Liver (tissue), 9 donors: ENCODE data around the gene PLCB4. TPM values are rescaled to one million over a fixed set of nuclear protein-coding genes. Genes with fewer than 3 reads are reported as not detected.
"Not testable (repeated sequence)": the region's sequence is repeated elsewhere in the genome, so short reads cannot be mapped to it uniquely, and the experiment has no call there.

ENCODE experiments used
- DNase-seq: peaks from one replicate; pipeline ENCODE4 v3.0.0-alpha.2; 2017; ENCODE audit warnings: low spot score
- H3K27ac ChIP-seq, 2 donors: one replicate each; pipeline ENCODE4 v1.7.0; 2013; ENCODE audit warnings: inconsistent platforms in 2 of 2, low read length in 2 of 2, control low read depth in 1 of 2, low read depth in 1 of 2, mild to moderate bottlenecking in 1 of 2
- H3K27me3 ChIP-seq, 4 donors: one replicate each; pipeline versions ENCODE4 v1.6.1 to v1.7.0; 2013; ENCODE audit warnings: low read length in 3 of 4, inconsistent platforms in 1 of 4, mild to moderate bottlenecking in 1 of 4, moderate library complexity in 1 of 4; ENCODE audit not compliant: control insufficient read depth in 4 of 4, insufficient read depth in 4 of 4
- H3K36me3 ChIP-seq, 4 donors: one replicate each; pipeline versions ENCODE4 v1.6.1 to v1.7.0; 2013; ENCODE audit warnings: low read length in 3 of 4, mild to moderate bottlenecking in 3 of 4, low read depth in 1 of 4, moderate library complexity in 1 of 4; ENCODE audit not compliant: control insufficient read depth in 4 of 4, insufficient read depth in 3 of 4
- H3K4me1 ChIP-seq, 4 donors: one replicate each; pipeline versions ENCODE4 v1.6.1 to v1.7.0; 2013; ENCODE audit warnings: low read length in 3 of 4, mild to moderate bottlenecking in 3 of 4, moderate library complexity in 1 of 4; ENCODE audit not compliant: control insufficient read depth in 4 of 4, insufficient read depth in 4 of 4
- H3K4me3 ChIP-seq, 3 donors: one replicate each; pipeline versions ENCODE4 v1.6.1 to v1.7.0; 2013; ENCODE audit warnings: low read length in 3 of 3, control low read depth in 1 of 3, low read depth in 1 of 3, mild to moderate bottlenecking in 1 of 3
- H3K9ac ChIP-seq, 2 donors: one replicate each; pipeline ENCODE4 v1.7.0; 2013; ENCODE audit warnings: low read length in 2 of 2, mild to moderate bottlenecking in 2 of 2, moderate library complexity in 2 of 2, control low read depth in 1 of 2, low read depth in 1 of 2
- H3K9me3 ChIP-seq, 4 donors: one replicate each; pipeline versions ENCODE4 v1.6.1 to v1.7.0; 2013; ENCODE audit warnings: low read length in 3 of 4; ENCODE audit not compliant: control insufficient read depth in 4 of 4
- ATF3 ChIP-seq: IDR thresholded peaks from 2 replicates; pipeline ENCODE4 v1.6.1; 2016; ENCODE audit warnings: antibody characterized with exemption
- CTCF ChIP-seq: fragments of 150-350 bp; IDR thresholded peaks from 2 replicates; pipeline ENCODE4 v1.5.1; 2017; ENCODE audit warnings: improper control_type of control experiment, low read depth, low read length; ENCODE audit not compliant: missing input control
- EGR1 ChIP-seq, 2 donors: IDR thresholded peaks; 2 replicates each; pipeline ENCODE4 v1.6.1; 2016 to 2018; ENCODE audit warnings: antibody characterized with exemption in 2 of 2, low read depth in 2 of 2
- FOXA2 ChIP-seq: IDR thresholded peaks from 2 replicates; pipeline ENCODE4 v1.6.1; 2016; ENCODE audit warnings: antibody characterized with exemption
- GABPA ChIP-seq, 2 donors: IDR thresholded peaks in 1 of 2; conservative IDR thresholded peaks in 1 of 2; 2 replicates each; pipeline ENCODE4 v1.6.1; 2016; ENCODE audit warnings: antibody characterized with exemption in 2 of 2, mild to moderate bottlenecking in 1 of 2, moderate library complexity in 1 of 2
- MAX ChIP-seq: IDR thresholded peaks from 2 replicates; pipeline ENCODE4 v1.6.1; 2016; ENCODE audit warnings: antibody characterized with exemption
- RXRA ChIP-seq, 2 donors: IDR thresholded peaks; 2 replicates each; pipeline ENCODE4 v1.6.1; 2017 to 2018; ENCODE audit warnings: antibody characterized with exemption in 2 of 2, mild to moderate bottlenecking in 1 of 2
- SP1 ChIP-seq: IDR thresholded peaks from 2 replicates; pipeline ENCODE4 v1.6.1; 2018; ENCODE audit warnings: antibody characterized with exemption, mild to moderate bottlenecking
- TAF1 ChIP-seq: conservative IDR thresholded peaks from 2 replicates; pipeline ENCODE4 v1.6.1; 2016; ENCODE audit warnings: antibody characterized with exemption, mild to moderate bottlenecking
- WGBS: extraction: QIAGEN DNeasy Blood & Tissue Kit; methylation state at CpG from one replicate; pipeline ENCODE4 v1.1.7; 2013; 5-methylcytosine and 5-hydroxymethylcytosine counted together
- polyA plus RNA-seq, 2 donors: library from polyadenylated mRNA; stranded (reverse) in 1 of 2; unstranded in 1 of 2; fragments of 200-250 nt in 1 of 2; fragments of >200 nt in 1 of 2; fragmentation: Nextera tagmentation in 1 of 2; extraction: Ambion mirVana in 1 of 2; gene quantifications; one replicate each; pipeline versions ENCODE4 v1.2.1 to v1.2.3, GENCODE V29; 2013 to 2015
- total RNA-seq, 2 donors: library from RNA; depleted of rRNA; stranded (reverse); fragments of >200 nt; gene quantifications; one replicate each; pipeline ENCODE4 v1.2.3, GENCODE V29; 2014
- donor health status: healthy.
- donor health status: healthy.
- donor health status: healthy.
- donor health status: healthy.
- donor health status: healthy.

Gene PLCB4
- total and polyA plus RNA-seq, 4 donors: 0.14 to 0.67 (median 0.30) TPM

DNA sequence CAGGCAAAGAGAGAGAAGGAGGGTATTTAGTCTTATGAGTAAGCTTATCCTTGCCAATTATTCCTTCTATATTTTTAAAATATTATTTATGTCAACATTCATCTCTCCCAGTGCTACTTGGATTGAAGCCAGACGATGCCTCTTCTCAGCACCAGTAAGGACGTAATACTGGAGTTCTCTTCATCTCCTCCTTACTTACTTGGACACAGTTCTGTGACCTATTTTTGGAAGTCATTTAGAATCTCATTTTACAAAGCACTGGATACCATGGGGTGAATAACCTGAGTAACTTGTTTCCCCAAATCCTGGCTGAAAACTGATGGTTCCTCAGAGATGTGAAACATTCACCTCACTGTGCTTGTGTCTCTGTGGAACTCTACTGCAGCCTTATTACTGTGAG is 308.1 kb downstream of the PLCB4 start:
- H3K9me3 ChIP-seq: no peaks in the 10 kb centered on the region
- H3K27ac ChIP-seq: no peak overlapping the region
- no peak for DNase-seq
- no peaks in the 10 kb centered on the region for H3K4me1 ChIP-seq
- no peak overlapping the region for H3K4me3 ChIP-seq
- no peaks in the 10 kb centered on the region for H3K36me3 ChIP-seq
- H3K9ac ChIP-seq: no peak overlapping the region
- H3K27me3 ChIP-seq: peaks cover 0 to 4% (median 0%) of the 10 kb centered on the region in 4 donors
- WGBS: 69% methylated on average over 2 of the region's 2 CpGs
- TF ChIP-seq RXRA (IDR thresholded peaks at IDR 0.05): peak in 1 of 2 donors; percentile 17
- no peak for TF ChIP-seq FOXA2

DNA sequence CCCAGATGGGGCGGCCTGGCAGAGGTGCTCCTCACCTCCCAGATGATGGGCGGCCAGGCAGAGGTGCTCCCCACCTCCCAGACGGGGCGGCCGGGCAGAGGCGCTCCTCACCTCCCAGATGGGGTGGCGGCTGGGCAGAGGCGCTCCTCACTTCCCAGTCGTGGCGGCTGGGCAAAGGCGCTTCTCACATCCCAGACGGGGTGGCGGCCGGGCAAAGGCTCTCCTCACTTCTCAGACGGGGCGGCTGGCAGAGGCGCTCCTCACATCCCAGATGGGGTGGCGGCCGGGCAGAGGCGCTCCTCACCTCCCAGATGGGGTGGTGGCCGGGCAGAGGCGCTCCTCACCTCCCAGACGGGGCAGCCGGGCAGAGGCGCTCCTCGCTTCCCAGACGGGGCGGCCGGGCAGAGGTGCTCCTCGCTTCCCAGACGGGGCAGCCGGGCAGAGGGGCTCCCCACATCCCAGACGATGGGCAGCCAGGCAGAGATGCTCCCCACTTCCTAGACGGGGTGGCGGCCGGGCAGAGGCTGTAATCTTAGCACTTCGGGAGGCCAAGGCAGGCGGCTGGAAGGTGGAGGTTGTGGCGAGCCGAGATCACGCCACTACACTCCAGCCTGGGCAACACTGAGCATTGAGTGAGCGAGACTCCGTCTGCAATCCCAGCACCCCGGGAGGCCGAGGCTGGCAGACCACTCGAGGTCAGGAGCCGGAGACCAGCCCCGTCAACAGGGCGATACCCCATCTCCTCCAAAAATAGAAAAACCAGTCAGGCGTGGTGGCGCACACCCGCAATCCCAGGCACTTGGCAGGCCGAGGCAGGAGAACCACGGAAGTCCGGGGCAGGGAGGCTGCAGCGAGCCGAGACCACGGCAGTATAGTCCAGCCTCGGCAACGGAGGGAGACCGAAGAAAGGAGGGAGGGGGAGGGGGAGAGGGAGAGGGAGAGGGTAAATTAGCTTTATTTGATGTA is 316.7 kb downstream of the PLCB4 start:
- not testable (repeated sequence) for H3K27me3 ChIP-seq, H3K9me3 ChIP-seq, H3K4me1 ChIP-seq, H3K4me3 ChIP-seq, H3K9ac ChIP-seq, H3K27ac ChIP-seq, H3K36me3 ChIP-seq, DNase-seq
- WGBS: 94% methylated on average over 61 of the region's 61 CpGs

DNA sequence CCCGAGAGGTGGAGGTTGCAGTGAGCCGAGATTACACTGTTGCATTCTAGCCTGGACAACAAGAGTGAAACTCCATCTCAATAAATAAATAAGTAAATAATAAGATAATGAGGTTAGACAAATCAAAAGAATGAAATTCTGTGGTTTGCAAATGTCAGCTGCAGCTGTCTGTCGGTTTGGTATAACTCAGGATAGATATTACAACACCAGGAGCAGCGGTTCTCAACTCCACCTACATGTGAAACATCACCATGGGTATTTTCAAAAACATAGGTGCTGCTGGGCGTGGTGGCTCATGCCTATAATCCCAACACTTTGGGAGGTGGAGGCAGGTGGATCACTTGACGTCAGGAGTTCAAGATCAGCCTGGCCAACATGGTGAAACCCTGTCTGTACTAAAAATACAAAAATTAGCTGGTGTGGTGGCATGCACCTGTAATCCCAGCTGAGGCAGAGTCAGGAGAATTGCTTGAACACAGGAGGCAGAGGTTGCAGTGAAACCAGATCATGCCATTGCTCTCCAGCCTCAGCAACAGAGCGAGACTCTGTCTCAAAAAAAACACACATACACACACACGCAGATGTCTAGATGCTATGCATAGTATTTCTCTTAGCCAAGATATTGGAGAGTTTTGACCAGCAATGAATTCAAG is 319.4 kb downstream of the PLCB4 start:
- no peak overlapping the region for H3K9ac ChIP-seq
- WGBS: 91% methylated on average over 8 of the region's 8 CpGs
- no peaks in the 10 kb centered on the region for H3K36me3 ChIP-seq
- no peak overlapping the region for H3K27ac ChIP-seq
- no peak overlapping the region for H3K4me3 ChIP-seq
- H3K4me1 ChIP-seq: peaks cover 0 to 1% (median 0%) of the 10 kb centered on the region in 4 donors
- peaks cover 0 to 1% (median 0%) of the 10 kb centered on the region in 4 donors for H3K9me3 ChIP-seq
- DNase-seq: no peak
- no peaks in the 10 kb centered on the region for H3K27me3 ChIP-seq
- TF ChIP-seq ATF3: no peak

DNA sequence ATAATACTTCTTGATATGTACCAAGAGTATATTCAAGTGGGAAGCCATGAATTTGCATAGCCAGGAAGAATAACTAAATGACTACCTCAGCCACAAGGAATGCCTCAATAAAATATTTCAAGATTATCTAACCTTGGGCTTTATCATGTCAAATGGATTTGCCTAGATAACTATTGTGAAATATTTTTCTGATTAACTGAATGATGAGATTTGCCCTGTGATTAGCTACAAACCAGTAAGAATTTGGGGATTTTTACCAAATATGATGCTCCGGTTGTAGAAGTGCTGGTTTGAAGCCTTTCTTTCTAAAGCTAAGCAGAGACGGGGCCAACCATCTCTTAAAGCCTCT is 319.9 kb downstream of the PLCB4 start:
- DNase-seq: no peak
- H3K36me3 ChIP-seq: no peaks in the 10 kb centered on the region
- H3K4me3 ChIP-seq: no peak overlapping the region
- H3K27ac ChIP-seq: no peak overlapping the region
- WGBS: 93% methylated on average over 2 of the region's 2 CpGs
- peaks cover 0 to 1% (median 0%) of the 10 kb centered on the region in 4 donors for H3K9me3 ChIP-seq
- no peak overlapping the region for H3K9ac ChIP-seq
- peaks cover 0 to 1% (median 0%) of the 10 kb centered on the region in 4 donors for H3K4me1 ChIP-seq
- TF ChIP-seq TAF1 (no peak), SP1 (no peak), EGR1 (IDR thresholded peaks at IDR 0.05; ENCODE audit: low read depth in 2 of 2) (no peak), GABPA (IDR thresholded peaks at IDR 0.05 in 1 of 2, conservative IDR thresholded peaks at IDR 0.05 in 1 of 2) (no peak), ATF3 (no peak), MAX (no peak), CTCF (no peak)
- H3K27me3 ChIP-seq: no peaks in the 10 kb centered on the region
